ENCODE data around the gene ARMC9.
"Not testable (repeated sequence)": the region's sequence is repeated elsewhere in the genome, so short reads cannot be mapped to it uniquely, and the experiment has no call there.

Gene ARMC9

GRCh38 chr2:231298091-231298490, 99.7 kb downstream of the ARMC9 start:
- Histone ChIP-seq H3K27ac (no peak overlapping the region), H3K4me3 (no peak overlapping the region), H3K9me3 (no peaks in the 10 kb centered on the region), H3K36me3 (peaks cover 6 to 35% (median 12%) of the 10 kb centered on the region in 3 donors), H3K4me1 (no peaks in the 10 kb centered on the region), H3K27me3 (no peaks in the 10 kb centered on the region)
- DNase-seq: no peak
- intact Hi-C loops (cut with DNase I; ENCODE audit: low total_unique reads): loop anchor here (10.0 kb wide), 1 partner anchor 117 kb away; no protein-coding TSS in a partner anchor
- no peak for TF ChIP-seq CTCF (IDR thresholded peaks at IDR 0.05)

DNA sequence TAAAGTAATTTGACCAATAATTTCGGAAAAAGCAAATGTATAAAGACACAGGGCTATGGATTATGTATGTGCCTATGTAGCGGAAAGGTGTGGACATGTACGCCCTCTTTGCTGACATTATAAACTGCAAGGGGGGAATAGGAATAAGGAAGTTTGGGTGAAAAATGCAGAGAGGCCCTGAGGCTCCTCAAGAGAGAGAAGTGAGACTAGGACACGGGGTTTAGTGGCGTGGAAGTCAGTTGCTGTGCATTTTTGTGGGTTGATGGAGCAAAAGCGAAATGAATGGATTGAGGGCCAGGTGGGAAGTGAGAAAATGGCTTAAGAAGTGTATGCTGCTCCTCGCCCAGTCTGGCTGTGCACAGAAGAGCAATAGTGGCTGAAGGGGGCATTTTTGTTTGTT, 100.8 kb downstream of the ARMC9 start:
- DNase-seq: no peak
- no peaks in the 10 kb centered on the region for H3K9me3 ChIP-seq
- H3K36me3 ChIP-seq: peaks cover 6 to 23% (median 9%) of the 10 kb centered on the region in 3 donors
- no peak overlapping the region for H3K4me3 ChIP-seq
- intact Hi-C loops (cut with DNase I; ENCODE audit: low total_unique reads): loop anchor here (10.0 kb wide), 1 partner anchor 116 kb away; no protein-coding TSS in a partner anchor
- no peaks in the 10 kb centered on the region for H3K27me3 ChIP-seq
- no peak overlapping the region for H3K27ac ChIP-seq
- no peak for TF ChIP-seq CTCF (IDR thresholded peaks at IDR 0.05)
- no peaks in the 10 kb centered on the region for H3K4me1 ChIP-seq

DNA sequence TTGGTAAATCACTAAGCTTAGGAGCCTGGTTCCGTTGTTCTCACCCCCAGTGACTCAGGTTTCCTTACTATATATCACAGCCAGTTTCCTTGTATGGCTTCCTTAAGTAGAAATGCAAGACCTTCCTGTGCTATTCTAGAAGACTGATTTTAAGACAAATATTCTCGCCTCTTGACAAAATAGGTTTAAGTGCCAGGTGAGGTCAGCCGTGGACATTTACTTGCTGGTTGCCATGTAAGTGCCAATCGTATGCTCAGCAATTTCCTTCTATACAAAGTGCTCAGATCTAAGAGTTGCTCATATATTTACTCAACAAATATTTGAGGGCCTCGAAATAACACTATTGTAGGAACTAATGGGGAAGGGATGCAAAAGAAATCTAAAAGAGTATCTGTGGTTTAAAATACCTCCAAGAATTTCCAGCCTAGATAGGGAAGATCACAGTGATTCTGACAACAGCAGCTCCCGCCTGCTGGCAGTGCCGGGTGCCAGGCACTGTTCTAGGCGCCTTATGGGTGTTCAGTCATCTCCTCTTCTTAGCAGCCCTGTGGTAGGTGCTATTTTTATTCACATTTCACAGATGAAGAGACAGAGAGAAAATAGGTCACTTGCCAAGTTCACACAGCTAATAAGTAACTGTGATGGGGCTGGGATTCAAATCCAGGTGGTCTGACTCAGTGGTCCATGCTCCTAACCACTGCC, 101.7 kb downstream of the ARMC9 start:
- DNase-seq: no peak
- Histone ChIP-seq H3K27me3 (no peaks in the 10 kb centered on the region), H3K4me1 (no peaks in the 10 kb centered on the region), H3K27ac (no peak overlapping the region), H3K4me3 (no peak overlapping the region), H3K9me3 (no peaks in the 10 kb centered on the region), H3K36me3 (peaks cover 6 to 14% (median 8%) of the 10 kb centered on the region in 3 donors)
- intact Hi-C loops (cut with DNase I; ENCODE audit: low total_unique reads): no loop called here
- no peak for TF ChIP-seq CTCF (IDR thresholded peaks at IDR 0.05)

GRCh38 chr2:231300722-231301076, 102.3 kb downstream of the ARMC9 start:
- H3K36me3 ChIP-seq: peaks cover 6 to 10% (median 8%) of the 10 kb centered on the region in 3 donors
- no peak overlapping the region for H3K4me3 ChIP-seq
- no peak for TF ChIP-seq CTCF (IDR thresholded peaks at IDR 0.05)
- DNase-seq: no peak
- intact Hi-C loops (cut with DNase I; ENCODE audit: low total_unique reads): no loop called here
- no peaks in the 10 kb centered on the region for H3K4me1 ChIP-seq
- no peaks in the 10 kb centered on the region for H3K9me3 ChIP-seq
- no peak overlapping the region for H3K27ac ChIP-seq
- H3K27me3 ChIP-seq: no peaks in the 10 kb centered on the region

- H3K4me1 ChIP-seq; intact Hi-C loops (cut with DNase I; ENCODE audit: low total_unique reads); H3K27ac ChIP-seq; H3K9me3 ChIP-seq; H3K27me3 ChIP-seq; H3K4me3 ChIP-seq; DNase-seq: not testable (repeated sequence)
- peaks cover 0 to 11% (median 8%) of the 10 kb centered on the region in 3 donors for H3K36me3 ChIP-seq
Measured at GRCh38 chr2:231304259-231304658, 105.8 kb downstream of the ARMC9 start.

DNA sequence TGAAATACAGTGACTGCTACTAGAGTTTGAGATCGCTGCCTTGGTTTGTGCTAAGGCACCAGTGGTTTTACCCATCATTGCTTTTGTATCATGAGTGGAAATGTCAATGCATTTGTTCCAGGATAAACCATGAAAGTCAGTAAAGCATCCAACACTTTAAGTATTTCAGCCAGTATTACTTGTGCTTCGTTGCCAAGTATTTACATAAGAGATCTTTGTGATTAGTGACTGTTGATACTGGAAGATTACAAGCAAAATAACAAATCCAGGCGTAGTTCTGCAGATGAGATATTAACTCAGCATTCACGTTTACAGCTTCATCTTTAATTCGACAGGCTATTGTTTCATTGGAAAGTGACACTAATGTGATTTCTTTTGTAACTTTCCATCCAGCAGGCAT, 106.8 kb downstream of the ARMC9 start:
- no peaks in the 10 kb centered on the region for H3K27me3 ChIP-seq
- no peak overlapping the region for H3K27ac ChIP-seq
- TF ChIP-seq CTCF (IDR thresholded peaks at IDR 0.05): no peak
- H3K36me3 ChIP-seq: peaks cover 0 to 11% (median 8%) of the 10 kb centered on the region in 3 donors
- no peak for DNase-seq
- no peaks in the 10 kb centered on the region for H3K9me3 ChIP-seq
- no peaks in the 10 kb centered on the region for H3K4me1 ChIP-seq
- H3K4me3 ChIP-seq: no peak overlapping the region
- intact Hi-C loops (cut with DNase I; ENCODE audit: low total_unique reads): no loop called here
